Cardiac atrium fibroblast (primary cell): ENCODE results near the gene GBX1. TPM values are rescaled to one million over a fixed set of nuclear protein-coding genes. Genes with fewer than 3 reads are reported as not detected.

Source experiments
- total RNA-seq: library from RNA; depleted of rRNA; stranded (reverse); fragments of >200 nt; gene quantifications from 2 replicates; pipeline ENCODE4 v1.2.3, GENCODE V29; 2015

The GBX1 gene
- total RNA-seq, result not detected in 2 replicates

GRCh38 chr7:151167197-151167961 is at the start of gene GBX1:
Gene GBX1, minus strand, starts transcription at chr7:151167694. Its CDS starts 146 bp downstream, at chr7:151167548.

GRCh38 chr7:151210087-151210854 is 42.8 kb upstream of the GBX1 start, which contains the start of gene H2BK1:
Gene H2BK1, minus strand, starts transcription at chr7:151210488. Its CDS starts 170 bp downstream, at chr7:151210318.

GRCh38 chr7:151186640-151187408 is 19.3 kb upstream of the GBX1 start, which contains the start of gene ASB10:
Gene ASB10, minus strand, starts transcription at chr7:151187250. Its CDS starts 120 bp downstream, at chr7:151187130.

Other genes starting within 250 kb of the GBX1 start
- gene KCNH2, start 189.4 kb downstream of the GBX1 start, total RNA-seq, result under 0.01 TPM in 1 of 2 replicates, not detected in the other
- 5.4 and 18.6 TPM in 2 replicates for gene NOS3, start 176.7 kb downstream of the GBX1 start, total RNA-seq
- gene ATG9B, start 143.2 kb downstream of the GBX1 start, total RNA-seq, result 0.16 and 2.2 TPM in 2 replicates
- 26.9 and 33.6 TPM in 2 replicates for gene ABCB8, start 139.2 kb downstream of the GBX1 start, total RNA-seq
- 0.54 TPM in 1 of 2 replicates, not detected in the other for gene ASIC3, start 119.2 kb downstream of the GBX1 start, total RNA-seq
- gene CDK5, start 109.8 kb downstream of the GBX1 start, total RNA-seq, result 9.2 and 13.0 TPM in 2 replicates
- 123 and 225 TPM in 2 replicates for gene SLC4A2, start 108.1 kb downstream of the GBX1 start, total RNA-seq
- gene FASTK, start 86.9 kb downstream of the GBX1 start, total RNA-seq, result 69.1 and 85.9 TPM in 2 replicates
- gene TMUB1, start 84.2 kb downstream of the GBX1 start, total RNA-seq, result 48.8 and 52.0 TPM in 2 replicates
- gene AGAP3, start 81.2 kb downstream of the GBX1 start, total RNA-seq, result 33.0 and 41.3 TPM in 2 replicates
- not detected in 2 replicates for gene ASB10, start 19.6 kb upstream of the GBX1 start, total RNA-seq
- gene H2BK1, start 42.8 kb upstream of the GBX1 start, total RNA-seq, result not detected in 2 replicates
- 41.2 and 49.7 TPM in 2 replicates for gene ABCF2, start 59.5 kb upstream of the GBX1 start, total RNA-seq
- 89.0 and 110 TPM in 2 replicates for gene CHPF2, start 64.8 kb upstream of the GBX1 start, total RNA-seq
- 27.5 and 41.0 TPM in 2 replicates for gene SMARCD3, start 81.0 kb upstream of the GBX1 start, total RNA-seq
- 24.6 and 28.5 TPM in 2 replicates for gene NUB1, start 174.1 kb upstream of the GBX1 start, total RNA-seq
- gene WDR86, start 242.3 kb upstream of the GBX1 start, total RNA-seq, result not detected in 2 replicates